Activated naive CD8-positive, alpha-beta T cell treated with anti-CD3 and anti-CD28 coated beads, Interleukin-2, amount 50 U/mL, for 24 hours (primary cell): ENCODE measurements around the gene ELL.

Experiments used
- ATAC-seq: fragments of 150-1000 bp; cut with Tn5 transposase; one replicate; pipeline ENCODE4 v1.10.0; 2021
- DNase-seq: peaks from one replicate; pipeline ENCODE4 v3.0.0; 2021
- H3K27ac Mint-ChIP-seq: one replicate; pipeline ENCODE4 v1.8.0; 2021; ENCODE audit warnings: mild to moderate bottlenecking, mixed read lengths
- H3K27me3 Mint-ChIP-seq: one replicate; pipeline ENCODE4 v1.8.0; 2021; ENCODE audit warnings: mixed read lengths
- H3K36me3 Mint-ChIP-seq: one replicate; pipeline ENCODE4 v1.8.0; 2021; ENCODE audit warnings: low read depth, mixed read lengths
- H3K4me1 Mint-ChIP-seq: one replicate; pipeline ENCODE4 v1.8.0; 2021; ENCODE audit warnings: mixed read lengths
- H3K4me3 Mint-ChIP-seq: one replicate; pipeline ENCODE4 v1.8.0; 2021; ENCODE audit warnings: mild to moderate bottlenecking, moderate library complexity, mixed read lengths
- H3K9me3 Mint-ChIP-seq: one replicate; pipeline ENCODE4 v1.8.0; 2021; ENCODE audit warnings: mixed read lengths

ELL gene

GRCh38 chr19:18503971-18504885 is 17.6 kb downstream of the ELL start:
- H3K36me3 Mint-ChIP-seq, result no peaks in the 10 kb centered on the region
- H3K27me3 Mint-ChIP-seq, result no peaks in the 10 kb centered on the region
- peak overlapping the region; percentile 62 for H3K27ac Mint-ChIP-seq
- peaks cover 90% of the 10 kb centered on the region for H3K4me1 Mint-ChIP-seq
- DNase-seq, result no peak
- ATAC-seq, result no peak
- H3K9me3 Mint-ChIP-seq, result no peaks in the 10 kb centered on the region
- H3K4me3 Mint-ChIP-seq, result no peak overlapping the region

DNA sequence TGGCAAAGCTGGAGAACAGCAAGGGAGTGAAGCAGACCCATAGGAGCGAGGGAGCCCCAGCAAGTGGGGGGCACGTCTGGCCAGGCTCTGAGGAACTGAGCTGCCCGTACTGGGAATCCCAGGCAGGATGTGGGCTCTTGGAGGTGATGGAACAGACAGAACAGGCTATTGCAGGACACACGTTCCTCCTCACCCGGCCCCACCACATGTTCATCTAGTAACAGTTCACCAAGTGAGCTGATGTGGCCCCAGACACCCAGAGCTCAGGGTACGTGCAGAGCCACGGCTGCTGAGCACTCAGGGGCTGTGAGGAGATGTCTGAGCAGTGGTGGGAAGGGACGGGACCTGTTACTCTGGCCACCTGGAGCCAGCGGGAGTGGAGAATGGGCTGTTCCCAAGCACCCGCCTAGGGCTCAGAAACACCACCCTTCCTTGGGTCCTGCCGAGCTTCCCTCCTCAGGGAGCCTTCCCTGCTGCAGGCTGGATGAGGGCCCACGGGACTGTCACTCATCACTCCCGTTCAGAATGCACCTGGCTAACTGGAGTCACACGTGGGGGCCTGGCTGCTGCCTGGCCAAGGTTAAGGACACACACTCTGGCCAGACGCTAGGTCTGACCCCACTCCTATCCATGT is 18.4 kb downstream of the ELL start:
- peak overlapping the region; percentile 42 for H3K27ac Mint-ChIP-seq
- no peak for ATAC-seq

GRCh38 chr19:18502638-18503294 is 19.1 kb downstream of the ELL start:
- peak overlapping the region; percentile 42 for H3K27ac Mint-ChIP-seq
- H3K4me3 Mint-ChIP-seq, result no peak overlapping the region
- DNase-seq, result no peak
- H3K4me1 Mint-ChIP-seq, result peaks cover 91% of the 10 kb centered on the region
- ATAC-seq, result no peak
- no peaks in the 10 kb centered on the region for H3K36me3 Mint-ChIP-seq
- no peaks in the 10 kb centered on the region for H3K9me3 Mint-ChIP-seq
- H3K27me3 Mint-ChIP-seq, result no peaks in the 10 kb centered on the region

More for the DNA sequence above, 18.4 kb downstream of the ELL start:
- H3K27me3 Mint-ChIP-seq, result no peaks in the 10 kb centered on the region
- no peak for DNase-seq
- no peaks in the 10 kb centered on the region for H3K9me3 Mint-ChIP-seq
- no peaks in the 10 kb centered on the region for H3K36me3 Mint-ChIP-seq
- no peak overlapping the region for H3K4me3 Mint-ChIP-seq
- H3K4me1 Mint-ChIP-seq, result peaks cover 91% of the 10 kb centered on the region

DNA sequence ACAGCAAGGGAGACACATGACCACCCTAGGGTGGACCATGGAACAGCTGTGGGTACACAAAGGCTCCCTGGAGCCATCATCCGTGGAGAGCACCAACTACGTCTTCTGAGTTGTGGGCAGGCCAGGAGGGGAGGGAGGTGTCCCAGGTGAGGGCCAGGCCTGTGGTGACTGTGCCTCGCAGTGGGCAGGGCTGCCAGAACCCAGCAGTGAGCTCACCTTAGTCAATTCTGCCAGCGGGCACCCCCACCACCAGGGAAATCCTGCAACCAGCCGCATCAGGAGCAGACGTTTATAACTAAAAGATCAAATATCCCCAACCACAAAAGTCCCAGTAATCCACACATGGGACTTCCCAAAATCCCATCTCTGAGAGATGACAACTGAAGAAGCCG is 19.6 kb downstream of the ELL start:
- Mint-ChIP-seq H3K9me3 (no peaks in the 10 kb centered on the region), H3K27ac (no peak overlapping the region), H3K4me3 (no peak overlapping the region), H3K36me3 (no peaks in the 10 kb centered on the region), H3K27me3 (no peaks in the 10 kb centered on the region), H3K4me1 (peaks cover 89% of the 10 kb centered on the region)
- no peak for ATAC-seq
- no peak for DNase-seq

- DNase-seq (no peak), ATAC-seq (no peak)
- H3K9me3 Mint-ChIP-seq, result no peaks in the 10 kb centered on the region
- no peaks in the 10 kb centered on the region for H3K36me3 Mint-ChIP-seq
- no peaks in the 10 kb centered on the region for H3K27me3 Mint-ChIP-seq
- no peak overlapping the region for H3K4me3 Mint-ChIP-seq
- peaks cover 89% of the 10 kb centered on the region for H3K4me1 Mint-ChIP-seq
- no peak overlapping the region for H3K27ac Mint-ChIP-seq
These were observed 20.0 kb downstream of the ELL start for GRCh38 chr19:18501832-18502231.

- DNase-seq (no peak), ATAC-seq (no peak)
- Mint-ChIP-seq H3K4me1 (peaks cover 89% of the 10 kb centered on the region), H3K4me3 (no peak overlapping the region), H3K27me3 (no peaks in the 10 kb centered on the region), H3K27ac (no peak overlapping the region), H3K36me3 (no peaks in the 10 kb centered on the region), H3K9me3 (no peaks in the 10 kb centered on the region)
These were observed 20.5 kb downstream of the ELL start for GRCh38 chr19:18501351-18501750.

GRCh38 chr19:18500799-18501198 is 21.1 kb downstream of the ELL start:
- DNase-seq (no peak), ATAC-seq (no peak)
- Mint-ChIP-seq H3K36me3 (no peaks in the 10 kb centered on the region), H3K4me3 (no peak overlapping the region), H3K27ac (no peak overlapping the region), H3K27me3 (no peaks in the 10 kb centered on the region), H3K4me1 (peaks cover 89% of the 10 kb centered on the region), H3K9me3 (no peaks in the 10 kb centered on the region)

DNA sequence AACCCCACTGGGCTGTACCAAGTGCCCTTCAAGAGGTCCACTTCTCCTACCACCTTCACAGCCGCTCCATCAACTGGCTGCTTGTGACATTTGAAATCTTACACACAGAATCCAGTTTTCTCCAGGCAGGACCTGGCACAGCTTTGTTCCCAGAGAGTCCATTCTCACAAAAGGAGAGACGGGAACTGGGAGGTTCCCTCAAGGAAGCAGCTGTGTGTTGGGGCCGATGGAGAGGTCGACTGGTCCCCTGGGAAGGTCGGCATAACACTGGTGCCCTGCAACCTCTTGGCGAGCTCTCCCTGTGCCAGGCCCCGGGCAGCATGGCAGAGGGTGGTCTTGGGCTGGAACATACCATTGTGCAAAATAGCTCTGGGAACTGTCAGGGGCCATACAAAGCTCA is 21.5 kb downstream of the ELL start:
- Mint-ChIP-seq H3K36me3 (no peaks in the 10 kb centered on the region), H3K27me3 (no peaks in the 10 kb centered on the region), H3K9me3 (no peaks in the 10 kb centered on the region), H3K27ac (no peak overlapping the region), H3K4me3 (no peak overlapping the region), H3K4me1 (peaks cover 89% of the 10 kb centered on the region)
- no peak for DNase-seq
- no peak for ATAC-seq

- DNase-seq (no peak), ATAC-seq (no peak)
- Mint-ChIP-seq H3K27me3 (no peaks in the 10 kb centered on the region), H3K36me3 (no peaks in the 10 kb centered on the region), H3K4me3 (no peak overlapping the region), H3K4me1 (peaks cover 89% of the 10 kb centered on the region), H3K9me3 (no peaks in the 10 kb centered on the region), H3K27ac (peak overlapping the region; percentile 46)
These were observed 22.7 kb downstream of the ELL start for GRCh38 chr19:18499055-18499775.

- Mint-ChIP-seq H3K4me3 (no peak overlapping the region), H3K27me3 (no peaks in the 10 kb centered on the region), H3K36me3 (no peaks in the 10 kb centered on the region), H3K4me1 (peaks cover 78% of the 10 kb centered on the region), H3K27ac (no peak overlapping the region), H3K9me3 (no peaks in the 10 kb centered on the region)
- DNase-seq, result no peak
- ATAC-seq, result no peak
These were observed 25.0 kb downstream of the ELL start for GRCh38 chr19:18496980-18497256.

- Mint-ChIP-seq H3K4me3 (peak overlapping the region; percentile 55), H3K27ac (peak overlapping the region; percentile 85), H3K27me3 (no peaks in the 10 kb centered on the region), H3K4me1 (peaks cover 75% of the 10 kb centered on the region), H3K36me3 (peaks cover 2% of the 10 kb centered on the region), H3K9me3 (no peaks in the 10 kb centered on the region)
- DNase-seq (peak; percentile 60), ATAC-seq (peak; percentile 98)
These were observed 25.5 kb downstream of the ELL start for GRCh38 chr19:18496167-18496979.

DNA sequence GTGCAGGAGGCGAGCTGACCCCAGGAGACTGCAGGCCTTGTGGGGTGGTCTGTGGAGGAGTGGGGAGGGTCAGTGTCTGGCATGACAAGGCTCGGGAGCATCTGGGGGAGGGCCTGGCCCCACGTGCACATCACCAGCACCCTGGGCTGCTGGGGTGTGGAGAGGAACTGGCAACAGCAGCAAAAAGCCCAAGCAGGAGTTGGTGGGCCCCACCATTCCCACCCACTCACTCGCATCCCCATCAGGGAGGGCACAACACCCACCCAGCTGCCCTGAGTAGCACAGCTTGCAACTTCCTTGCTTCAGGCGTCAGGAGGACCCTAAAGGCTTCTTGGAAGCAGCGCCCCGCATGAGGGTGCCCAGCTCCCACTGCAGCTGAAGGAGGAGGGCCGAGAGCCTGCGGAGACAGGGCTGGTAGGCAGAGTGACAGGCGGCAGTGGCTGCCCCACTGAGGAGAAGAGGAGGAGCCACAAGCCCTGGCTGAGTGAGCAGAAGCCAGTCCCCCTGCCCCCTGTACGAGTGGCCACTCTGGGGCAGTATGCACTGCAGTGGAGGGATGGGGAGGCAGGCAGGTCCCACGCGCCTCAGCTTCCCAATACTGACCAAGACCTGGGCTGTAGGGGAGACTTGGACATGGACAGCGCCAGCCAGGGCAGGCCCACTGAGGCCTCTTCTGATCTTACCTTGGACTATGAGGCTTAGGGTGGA is 26.5 kb downstream of the ELL start:
- DNase-seq, result no peak
- Mint-ChIP-seq H3K9me3 (no peaks in the 10 kb centered on the region), H3K4me1 (peaks cover 65% of the 10 kb centered on the region), H3K4me3 (no peak overlapping the region), H3K27ac (peak overlapping the region; percentile 85), H3K27me3 (no peaks in the 10 kb centered on the region), H3K36me3 (peaks cover 2% of the 10 kb centered on the region)
- no peak for ATAC-seq

- H3K4me3 Mint-ChIP-seq, result no peak overlapping the region
- no peak for ATAC-seq
- H3K9me3 Mint-ChIP-seq, result no peaks in the 10 kb centered on the region
- H3K36me3 Mint-ChIP-seq, result peaks cover 2% of the 10 kb centered on the region
- DNase-seq, result no peak
- H3K27me3 Mint-ChIP-seq, result no peaks in the 10 kb centered on the region
- peak overlapping the region; percentile 49 for H3K27ac Mint-ChIP-seq
- peaks cover 64% of the 10 kb centered on the region for H3K4me1 Mint-ChIP-seq
These were observed 27.6 kb downstream of the ELL start for GRCh38 chr19:18494267-18494607.
